GM18520 (cell line): ENCODE measurements around the gene ANKRD13D.

Experiments used
- ATAC-seq: cut with Tn5 transposase; IDR thresholded peaks from one replicate; pipeline ENCODE4 v1.9.1; 2021; ENCODE audit not compliant: unreplicated experiment

The ANKRD13D gene

DNA sequence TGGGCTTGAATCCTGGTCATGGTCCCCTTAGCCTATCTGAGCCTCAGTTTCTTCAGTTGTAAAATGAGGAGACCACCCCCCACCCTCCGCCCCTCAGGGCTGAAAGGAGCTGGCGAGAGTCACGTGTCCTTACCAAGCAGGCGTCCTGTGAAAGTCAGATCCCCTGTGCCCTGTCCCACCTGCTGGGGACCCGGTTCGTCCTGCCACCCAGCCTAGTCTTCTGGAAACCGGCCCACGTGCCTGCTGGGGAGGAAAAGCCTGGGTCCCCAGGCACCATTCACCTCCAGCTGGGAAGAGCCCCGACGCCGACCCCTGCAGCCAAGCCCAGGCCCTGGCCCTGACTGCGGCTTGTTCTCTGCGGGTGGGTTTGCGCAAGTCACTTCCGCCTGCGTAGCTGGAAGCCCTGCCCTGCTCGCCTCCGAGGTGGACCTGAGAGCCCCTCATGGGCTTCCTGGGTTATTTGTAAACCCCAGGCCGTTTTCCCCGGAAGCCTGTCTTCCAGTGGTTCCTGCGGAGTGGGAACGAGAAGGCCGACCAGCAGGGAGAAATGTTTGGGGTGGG is 13.5 kb downstream of the ANKRD13D start:
- no peak for ATAC-seq

DNA sequence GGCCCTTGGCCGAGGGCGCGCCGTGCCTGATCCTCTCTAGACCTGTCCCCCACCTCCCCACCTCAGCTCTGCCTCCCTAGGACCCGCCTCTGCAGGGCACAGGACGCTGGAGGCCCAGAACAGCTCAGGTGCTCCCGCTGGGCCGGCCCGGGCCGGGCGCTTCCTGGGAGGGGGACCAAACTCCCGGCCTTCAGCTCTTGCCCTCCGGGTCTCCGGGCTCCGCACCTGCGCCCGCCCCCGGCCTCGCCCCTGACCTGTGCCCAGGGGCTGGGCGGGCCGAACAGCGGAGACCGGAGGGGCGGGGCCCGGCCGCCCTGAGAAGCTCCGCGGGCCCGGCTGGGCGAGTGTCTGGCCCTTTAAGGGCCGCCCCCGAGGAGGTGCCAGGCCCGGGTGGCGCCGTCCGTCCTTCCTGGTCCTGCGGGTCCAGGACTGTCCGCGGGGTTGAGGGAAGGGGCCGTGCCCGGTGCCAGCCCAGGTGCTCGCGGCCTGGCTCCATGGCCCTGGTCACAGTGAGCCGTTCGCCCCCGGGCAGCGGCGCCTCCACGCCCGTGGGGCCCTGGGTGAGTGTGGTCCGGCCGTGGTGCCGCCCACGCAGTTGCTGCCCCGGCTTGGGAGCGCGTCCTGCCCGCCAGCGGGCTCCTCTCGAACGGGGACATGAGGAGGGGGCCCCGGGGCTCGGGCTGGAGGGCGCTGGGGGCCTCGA is 14.2 kb downstream of the ANKRD13D start, which contains the start of gene SSH3:
Gene SSH3 (plus strand): TSS at position 399 of the 703 bp plus-strand sequence. CDS start 96 bp downstream, at position 495.
- ATAC-seq = no peak

DNA sequence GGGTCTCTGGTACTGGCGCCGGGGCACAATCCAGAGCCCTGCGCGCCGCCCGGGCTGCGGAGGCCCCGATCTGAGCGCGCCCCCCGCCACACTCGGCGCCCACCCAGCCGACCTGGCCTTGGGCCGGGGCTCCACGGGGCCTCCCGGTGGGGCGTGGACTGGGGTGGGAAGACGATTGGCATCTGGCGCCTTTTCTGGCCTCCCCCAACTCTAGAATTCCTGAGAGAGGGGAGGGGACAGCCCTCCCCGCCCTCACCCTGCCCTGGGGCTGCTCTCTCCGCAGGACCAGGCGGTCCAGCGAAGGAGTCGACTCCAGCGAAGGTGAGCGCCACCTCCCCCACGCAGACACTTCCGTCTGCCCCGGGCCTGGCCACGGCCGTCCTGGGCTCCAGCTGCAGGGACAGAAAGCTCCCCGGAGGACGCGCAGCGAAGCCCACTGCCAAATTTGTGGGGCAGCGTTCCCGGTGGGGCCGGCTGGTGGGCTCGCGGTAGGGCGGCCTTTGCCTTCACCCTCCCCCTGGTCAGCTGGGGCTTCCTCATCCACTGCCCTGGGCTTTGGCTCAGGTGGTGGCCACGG is 14.8 kb downstream of the ANKRD13D start:
- ATAC-seq = no peak

DNA sequence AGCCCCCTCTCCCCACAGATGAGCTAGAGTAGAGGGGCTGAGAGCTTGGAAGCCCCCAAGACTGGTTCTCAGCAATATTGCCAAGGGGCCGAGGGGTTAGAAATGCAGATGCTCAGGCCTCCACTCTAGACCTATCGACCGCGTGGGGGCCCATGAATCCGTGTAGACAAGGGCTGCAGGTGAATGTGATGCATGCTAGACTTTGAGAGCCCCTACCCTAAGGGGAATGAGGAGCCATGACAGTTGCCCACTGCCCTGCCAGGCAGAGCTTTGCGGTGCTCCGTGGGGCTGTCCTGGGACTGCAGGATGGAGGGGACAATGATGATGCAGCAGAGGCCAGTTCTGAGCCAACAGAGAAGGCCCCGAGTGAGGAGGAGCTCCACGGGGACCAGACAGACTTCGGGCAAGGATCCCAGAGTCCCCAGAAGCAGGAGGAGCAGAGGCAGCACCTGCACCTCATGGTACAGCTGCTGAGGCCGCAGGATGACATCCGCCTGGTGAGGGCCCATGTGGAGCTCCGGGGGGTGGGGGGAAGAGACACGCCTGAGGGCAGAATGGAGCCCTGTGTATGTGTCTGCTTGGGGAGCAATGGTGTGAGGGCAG is 15.5 kb downstream of the ANKRD13D start:
- no peak for ATAC-seq

DNA sequence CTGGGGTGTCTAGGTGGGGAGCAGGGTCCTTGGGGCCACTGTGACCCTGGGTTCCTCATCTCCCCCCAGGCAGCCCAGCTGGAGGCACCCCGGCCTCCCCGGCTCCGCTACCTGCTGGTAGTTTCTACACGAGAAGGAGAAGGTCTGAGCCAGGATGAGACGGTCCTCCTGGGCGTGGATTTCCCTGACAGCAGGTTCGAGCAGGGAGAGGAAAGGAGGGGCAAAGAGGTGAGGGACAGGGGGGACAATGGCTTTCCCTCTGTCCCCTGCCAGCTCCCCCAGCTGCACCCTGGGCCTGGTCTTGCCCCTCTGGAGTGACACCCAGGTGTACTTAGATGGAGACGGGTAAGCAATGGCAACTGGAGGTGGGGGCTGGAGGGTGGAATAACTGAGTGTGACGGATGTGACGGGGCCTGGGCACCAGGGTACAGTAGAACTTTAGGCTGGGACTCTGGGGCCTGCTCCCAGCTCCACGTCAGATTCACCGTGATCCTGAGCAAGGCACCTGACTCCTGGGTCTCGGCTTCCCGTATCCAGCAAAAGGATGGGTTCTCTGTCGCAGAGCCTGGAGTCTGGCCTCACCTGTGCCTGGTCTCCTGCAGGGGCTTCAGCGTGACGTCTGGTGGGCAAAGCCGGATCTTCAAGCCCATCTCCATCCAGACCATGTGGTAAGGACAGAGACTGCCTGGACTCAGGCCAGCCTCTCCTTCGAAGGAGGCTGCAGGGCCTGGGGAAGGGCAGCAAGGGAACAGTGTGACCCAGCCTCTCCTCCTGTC is 17.9 kb downstream of the ANKRD13D start:
- ATAC-seq = no peak

DNA sequence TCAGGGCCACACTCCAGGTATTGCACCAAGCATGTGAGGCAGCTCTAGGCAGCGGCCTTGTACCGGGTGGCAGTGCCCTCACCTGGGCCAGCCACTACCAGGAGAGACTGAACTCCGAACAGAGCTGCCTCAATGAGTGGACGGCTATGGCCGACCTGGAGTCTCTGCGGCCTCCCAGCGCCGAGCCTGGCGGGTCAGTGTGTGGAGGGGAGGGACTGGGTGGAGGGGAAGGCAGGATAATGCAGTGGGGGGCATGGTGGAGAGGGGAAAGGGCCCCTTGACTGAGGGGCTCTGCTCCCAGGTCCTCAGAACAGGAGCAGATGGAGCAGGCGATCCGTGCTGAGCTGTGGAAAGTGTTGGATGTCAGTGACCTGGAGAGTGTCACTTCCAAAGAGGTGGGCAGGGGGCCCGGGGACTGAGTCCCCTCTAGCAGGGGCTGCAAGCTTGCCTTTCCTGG is 18.5 kb downstream of the ANKRD13D start:
- ATAC-seq = no peak

DNA sequence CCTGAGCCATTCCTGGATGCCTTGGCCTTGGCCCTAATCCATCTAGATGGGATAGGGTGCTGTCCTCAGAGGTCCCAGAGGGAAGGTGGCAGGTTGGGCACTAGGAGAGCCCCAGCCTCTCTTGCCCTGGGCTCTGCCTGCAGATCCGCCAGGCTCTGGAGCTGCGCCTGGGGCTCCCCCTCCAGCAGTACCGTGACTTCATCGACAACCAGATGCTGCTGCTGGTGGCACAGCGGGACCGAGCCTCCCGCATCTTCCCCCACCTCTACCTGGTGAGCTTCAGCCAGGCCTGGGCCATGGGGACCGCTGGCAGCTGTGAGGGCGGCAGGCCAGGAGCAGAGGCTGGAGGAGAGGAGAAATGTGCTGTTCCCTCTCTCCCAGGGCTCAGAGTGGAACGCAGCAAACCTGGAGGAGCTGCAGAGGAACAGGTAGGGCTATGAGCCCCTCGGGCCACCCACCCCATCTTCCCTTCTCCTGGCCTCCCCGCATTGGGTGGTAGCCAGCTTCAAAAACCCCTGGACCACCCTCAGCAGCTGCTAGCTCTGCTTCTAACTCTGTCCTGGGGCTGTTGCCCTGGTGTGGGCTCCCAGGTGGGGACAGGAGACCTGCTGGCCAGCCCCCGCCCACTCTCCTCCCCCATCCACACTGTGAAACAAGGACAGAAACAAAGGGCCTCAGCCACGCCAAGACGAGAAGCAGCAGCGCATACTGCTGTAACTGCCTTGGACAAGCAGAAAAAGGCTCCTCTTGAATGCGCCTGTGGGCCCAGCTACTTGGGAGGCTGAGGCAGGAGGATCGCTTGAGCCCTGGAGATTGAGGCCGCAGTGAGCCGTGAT is 19.1 kb downstream of the ANKRD13D start:
- no peak for ATAC-seq

DNA sequence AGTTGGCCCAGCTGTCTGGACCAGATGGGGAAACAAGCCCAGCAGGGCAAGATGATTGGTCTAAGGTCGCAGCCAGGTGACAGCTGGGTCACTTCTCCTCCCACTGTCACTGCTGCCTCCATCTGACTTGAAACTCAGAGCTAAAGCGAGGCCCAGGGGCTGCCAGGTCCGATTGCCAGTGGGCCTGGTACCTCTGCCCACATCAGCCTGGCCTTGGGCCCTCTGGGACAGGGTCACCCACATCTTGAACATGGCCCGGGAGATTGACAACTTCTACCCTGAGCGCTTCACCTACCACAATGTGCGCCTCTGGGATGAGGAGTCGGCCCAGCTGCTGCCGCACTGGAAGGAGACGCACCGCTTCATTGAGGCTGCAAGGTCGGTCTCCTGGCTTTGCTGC is 20.1 kb downstream of the ANKRD13D start:
- ATAC-seq = no peak

DNA sequence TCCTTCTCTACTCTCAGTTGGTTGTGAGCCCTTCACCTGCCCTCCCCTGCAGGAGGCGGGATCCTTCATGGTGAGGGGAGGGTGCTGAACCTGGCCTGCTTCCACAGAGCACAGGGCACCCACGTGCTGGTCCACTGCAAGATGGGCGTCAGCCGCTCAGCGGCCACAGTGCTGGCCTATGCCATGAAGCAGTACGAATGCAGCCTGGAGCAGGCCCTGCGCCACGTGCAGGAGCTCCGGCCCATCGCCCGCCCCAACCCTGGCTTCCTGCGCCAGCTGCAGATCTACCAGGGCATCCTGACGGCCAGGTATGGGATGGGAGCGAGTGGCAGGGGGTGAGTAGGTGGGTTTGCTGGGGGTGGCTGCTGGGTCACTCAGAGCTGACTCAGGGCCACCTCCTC is 20.6 kb downstream of the ANKRD13D start:
- ATAC-seq = no peak

DNA sequence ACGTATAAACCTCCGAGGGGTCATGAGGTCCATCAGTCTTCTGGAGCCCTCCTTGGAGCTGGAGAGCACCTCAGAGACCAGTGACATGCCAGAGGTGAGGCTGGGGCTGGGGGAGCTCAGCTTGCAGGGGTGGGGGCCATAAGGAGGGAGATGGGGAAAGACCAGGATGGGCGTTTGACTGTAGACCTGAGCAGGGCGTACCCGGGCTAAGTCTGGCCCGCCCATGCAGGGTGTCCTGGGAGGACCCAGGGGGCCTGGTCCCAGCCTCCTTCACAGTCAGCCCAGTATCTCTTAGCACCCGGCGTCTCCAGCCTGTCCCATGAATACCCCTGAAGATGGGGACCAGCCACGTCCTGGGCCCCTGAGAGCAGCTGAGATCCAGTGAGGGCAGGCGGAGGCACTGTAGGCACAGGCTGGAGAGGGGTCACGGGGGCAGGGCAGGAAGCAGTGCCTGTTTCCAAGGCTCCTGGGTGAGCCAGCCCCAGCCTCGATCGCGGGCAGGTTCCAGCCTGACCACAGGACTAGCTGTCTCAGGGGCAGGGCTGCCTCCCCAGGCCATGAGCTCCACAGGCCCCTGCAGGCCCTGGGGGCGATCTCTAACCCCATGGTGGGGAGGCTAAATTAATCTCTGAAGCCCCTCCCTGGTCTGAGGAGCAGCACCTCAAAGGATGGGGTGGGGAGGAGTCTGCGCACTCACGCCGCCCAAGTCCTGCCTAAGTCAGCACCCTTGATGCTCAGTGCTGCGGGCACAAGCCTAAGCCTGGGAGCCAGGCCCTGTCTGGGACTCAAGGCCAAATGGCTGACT is 21.3 kb downstream of the ANKRD13D start:
- ATAC-seq = no peak

DNA sequence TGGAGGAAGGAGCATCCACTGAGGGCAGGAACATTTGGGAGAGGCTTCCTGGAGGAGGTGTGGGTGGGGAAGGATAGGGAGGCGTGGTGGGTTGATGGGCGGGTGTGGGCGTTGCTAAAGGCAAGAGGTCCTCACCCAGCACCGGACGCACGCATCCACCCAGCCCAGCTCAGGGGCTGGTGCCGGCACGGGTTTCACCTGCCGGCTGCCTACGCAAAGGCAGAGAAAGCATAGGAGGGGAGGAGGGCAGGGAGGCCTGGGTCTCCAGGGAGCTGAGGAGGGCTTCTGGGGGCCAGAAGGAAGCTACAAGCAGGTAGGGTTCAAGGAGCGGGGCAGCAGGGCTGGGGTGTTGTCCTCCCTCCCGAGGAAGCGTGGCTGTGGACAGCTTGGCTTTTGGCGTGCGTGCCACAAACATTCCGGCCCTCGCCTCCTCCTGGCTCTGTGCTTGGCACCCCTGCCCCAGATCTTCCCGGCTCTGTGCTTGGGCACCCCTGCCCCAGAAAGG is 22.0 kb downstream of the ANKRD13D start:
- no peak for ATAC-seq

DNA sequence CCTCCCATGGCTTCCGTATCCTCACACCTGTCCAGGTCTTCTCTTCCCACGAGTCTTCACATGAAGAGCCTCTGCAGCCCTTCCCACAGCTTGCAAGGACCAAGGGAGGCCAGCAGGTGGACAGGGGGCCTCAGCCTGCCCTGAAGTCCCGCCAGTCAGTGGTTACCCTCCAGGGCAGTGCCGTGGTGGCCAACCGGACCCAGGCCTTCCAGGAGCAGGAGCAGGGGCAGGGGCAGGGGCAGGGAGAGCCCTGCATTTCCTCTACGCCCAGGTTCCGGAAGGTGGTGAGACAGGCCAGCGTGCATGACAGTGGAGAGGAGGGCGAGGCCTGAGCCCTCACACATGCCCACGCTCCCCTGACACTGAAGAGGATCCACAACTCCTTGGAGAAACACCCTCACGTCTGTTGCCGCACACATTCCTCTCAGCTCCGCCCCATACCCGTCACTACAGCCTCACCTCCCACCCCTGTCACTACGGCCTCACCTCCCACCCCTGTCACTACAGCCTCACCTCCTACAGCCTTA is 22.5 kb downstream of the ANKRD13D start:
- no peak for ATAC-seq

DNA sequence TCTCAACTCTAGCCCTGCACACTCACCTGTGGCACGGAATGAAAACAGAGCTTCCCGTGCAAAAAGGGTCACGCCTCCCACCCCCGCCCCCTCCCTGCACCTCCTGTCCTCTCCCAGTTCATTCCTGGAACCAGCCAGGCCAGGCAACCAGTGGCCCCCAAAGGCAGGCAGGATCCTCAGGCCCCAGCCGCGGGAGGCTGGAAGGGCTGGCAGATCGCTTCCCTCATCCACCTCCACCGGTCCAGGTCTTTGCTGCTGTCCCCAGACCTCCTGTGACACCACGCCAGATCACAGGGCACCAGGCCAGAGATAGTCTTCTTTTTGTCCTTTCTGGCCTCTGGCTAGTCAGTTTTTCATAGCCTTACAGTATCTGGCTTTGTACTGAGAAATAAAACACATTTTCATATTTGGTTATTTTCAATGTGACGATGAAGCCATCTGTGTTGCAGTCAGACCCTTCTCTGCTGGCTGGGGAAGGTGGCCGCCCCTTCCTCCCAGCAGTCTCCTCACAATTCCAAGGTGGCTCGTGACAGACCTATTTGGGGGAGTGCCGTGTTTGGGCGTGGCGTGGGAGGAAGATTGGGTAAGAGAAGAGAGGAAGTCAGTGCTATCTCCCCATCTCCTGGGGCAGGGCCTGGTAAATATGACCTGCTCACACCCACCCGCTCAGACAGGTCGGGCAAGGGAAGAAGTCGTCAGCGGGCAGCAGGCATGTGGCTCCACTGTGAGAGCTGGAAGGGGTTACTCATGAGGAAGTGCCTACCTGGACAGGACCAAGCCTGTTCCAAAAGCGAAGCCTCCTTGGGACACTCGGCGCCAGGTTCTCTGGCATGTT is 23.3 kb downstream of the ANKRD13D start:
- no peak for ATAC-seq

DNA sequence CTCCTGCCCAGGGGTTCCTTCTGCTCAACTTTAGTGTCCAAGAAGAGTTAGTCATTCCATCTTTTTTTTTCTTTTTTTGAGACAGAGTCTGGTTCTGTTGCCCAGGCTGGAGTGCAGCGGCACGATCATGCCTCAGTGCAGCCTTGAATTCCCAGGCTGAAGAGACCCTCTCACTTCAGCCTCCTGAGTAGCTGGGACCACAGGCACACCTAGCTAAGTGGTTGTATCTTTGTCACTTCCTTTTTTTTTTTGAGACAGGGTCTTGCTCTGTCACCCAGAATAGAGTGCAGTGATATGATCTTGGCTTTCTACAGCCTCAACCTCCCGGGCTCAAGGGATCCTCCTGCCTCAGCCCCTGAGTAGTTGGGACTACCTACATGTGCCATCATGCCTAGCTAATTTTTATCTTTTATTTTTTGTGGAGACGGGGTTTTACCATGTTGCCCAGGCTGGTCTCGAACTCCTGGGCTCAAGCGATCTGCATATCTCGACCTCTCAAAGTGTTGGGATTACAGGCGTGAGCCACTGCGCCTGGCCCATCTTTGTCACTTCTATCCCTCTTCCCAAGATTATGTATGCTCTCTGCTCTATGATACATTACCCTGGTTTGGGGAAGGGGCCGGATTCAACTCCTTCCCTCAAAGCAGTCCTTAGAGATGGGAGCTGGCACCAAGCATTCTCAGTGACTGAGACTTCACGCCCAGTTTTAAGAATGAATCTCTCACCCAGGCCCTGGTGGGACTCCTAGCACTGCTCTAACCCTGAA is 24.2 kb downstream of the ANKRD13D start:
- ATAC-seq = no peak

DNA sequence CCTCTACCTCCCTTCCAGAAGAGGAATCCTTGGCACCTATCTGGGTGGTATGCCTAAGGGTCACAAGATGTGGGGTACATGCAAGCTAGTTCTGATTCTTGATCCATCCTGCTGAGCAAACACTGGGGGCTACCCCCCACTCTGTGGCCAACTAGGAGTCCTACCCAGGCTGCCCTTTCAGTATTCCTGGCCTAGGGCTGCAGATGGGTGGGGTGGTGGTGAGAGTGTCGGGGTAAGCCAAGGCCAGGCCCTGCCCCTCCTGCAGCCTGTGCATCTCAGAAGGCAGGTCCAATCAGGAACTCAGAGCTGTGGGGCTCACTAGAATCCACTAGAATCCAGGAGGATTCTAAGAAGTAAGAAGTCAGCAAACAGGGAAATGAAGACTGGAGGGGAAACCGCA is 25.1 kb downstream of the ANKRD13D start:
- ATAC-seq = no peak

DNA sequence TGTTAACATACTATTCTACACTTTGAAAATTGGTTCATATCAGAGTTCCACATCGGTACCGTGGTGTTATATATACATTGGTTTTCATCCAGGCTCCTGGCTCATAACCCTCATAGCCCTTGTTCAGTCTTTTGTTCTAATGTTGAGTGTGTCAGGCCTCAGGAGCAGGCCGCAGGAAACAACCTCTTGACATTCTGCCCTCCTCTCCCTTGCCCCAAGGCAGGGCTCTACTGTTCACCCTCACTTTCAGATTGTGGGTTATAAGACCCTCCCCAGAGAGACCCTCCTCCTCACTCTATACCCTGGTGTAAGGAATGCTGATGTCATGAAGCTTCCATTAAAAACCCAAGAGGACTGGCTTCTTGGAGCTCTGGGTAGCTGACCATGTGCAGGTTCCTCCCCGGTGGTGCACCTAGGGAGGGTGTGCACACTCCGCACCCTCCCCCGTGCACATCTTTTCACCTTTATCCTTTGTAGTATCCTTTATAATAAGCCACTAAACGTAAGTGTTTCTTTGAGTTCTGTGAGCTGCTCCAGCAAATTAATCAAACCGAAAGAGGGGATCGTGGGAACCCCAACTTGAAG is 26.3 kb downstream of the ANKRD13D start:
- no peak for ATAC-seq

DNA sequence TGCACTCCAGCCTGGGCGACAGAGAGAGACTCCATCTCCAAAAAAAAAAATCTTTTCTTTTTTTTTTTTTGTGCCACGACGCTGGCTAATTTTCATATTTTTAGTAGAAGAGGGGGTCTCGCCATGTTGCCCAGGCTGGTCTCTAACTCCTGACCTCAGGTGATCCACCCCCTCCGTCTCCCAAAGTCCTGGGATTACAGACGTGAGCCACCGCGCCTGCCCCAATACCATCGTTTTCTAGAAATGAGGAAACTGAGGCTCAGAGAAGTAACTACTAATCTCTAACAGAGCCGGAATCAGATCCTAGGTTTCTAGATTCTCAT is 27.7 kb downstream of the ANKRD13D start:
- no peak for ATAC-seq
